ENCODE data around the gene NOLC1. TPM values are rescaled to one million over a fixed set of nuclear protein-coding genes. Genes with fewer than 3 reads are reported as not detected.

Gene NOLC1
- total RNA-seq, 1 donor from 2014 or later = 32.4 TPM

DNA sequence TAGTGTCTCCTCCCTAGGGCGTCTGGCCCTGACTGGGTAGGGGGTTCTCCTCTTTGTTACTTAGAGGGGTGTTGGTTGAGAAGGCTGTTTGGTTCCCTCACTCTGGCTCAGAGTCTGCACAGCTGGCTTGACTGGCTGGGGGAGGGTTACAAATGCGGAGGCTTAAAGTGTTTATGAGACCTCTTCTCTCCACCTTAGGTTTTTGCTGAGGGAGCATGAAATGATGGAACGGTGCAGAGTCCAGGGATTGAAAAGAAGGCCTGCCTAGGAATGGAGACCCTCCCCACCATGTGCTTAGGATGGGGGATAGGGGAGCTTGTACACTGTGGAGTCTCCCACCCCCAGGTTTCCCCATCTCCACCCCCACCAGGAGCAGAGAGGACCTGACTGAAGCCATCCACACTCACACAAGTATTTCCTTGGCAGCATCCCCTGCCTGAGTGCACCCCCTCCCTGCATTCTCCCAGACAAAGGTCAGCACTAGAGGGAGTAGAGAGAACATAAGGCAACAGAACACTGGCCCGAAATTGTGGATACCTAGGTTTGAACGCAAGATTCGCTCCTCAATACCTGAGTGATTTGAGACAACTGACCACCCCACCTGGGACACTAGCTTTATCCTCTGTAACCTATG lies 30.3 kb upstream of the NOLC1 start:
- DNase-seq = no peak

DNA sequence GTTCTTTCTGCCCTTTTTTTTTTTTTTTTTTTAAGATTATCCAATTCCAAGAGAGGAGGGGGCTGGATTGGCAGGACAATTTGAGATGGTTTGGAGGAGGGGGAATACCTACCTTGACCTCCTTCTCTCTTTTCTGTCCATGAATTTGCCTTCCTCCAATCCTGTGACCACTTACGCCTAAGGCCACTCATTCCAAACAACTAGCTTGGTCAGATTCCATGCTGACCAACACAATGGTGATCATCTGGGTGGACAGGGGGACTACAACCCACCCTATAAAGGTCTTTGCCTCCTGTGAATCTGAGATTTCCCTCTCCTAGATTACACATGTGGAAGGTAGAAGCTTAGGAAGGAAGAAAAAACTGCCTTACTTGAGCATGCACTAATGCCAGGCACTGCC lies 29.7 kb upstream of the NOLC1 start:
- no peak for DNase-seq

DNA sequence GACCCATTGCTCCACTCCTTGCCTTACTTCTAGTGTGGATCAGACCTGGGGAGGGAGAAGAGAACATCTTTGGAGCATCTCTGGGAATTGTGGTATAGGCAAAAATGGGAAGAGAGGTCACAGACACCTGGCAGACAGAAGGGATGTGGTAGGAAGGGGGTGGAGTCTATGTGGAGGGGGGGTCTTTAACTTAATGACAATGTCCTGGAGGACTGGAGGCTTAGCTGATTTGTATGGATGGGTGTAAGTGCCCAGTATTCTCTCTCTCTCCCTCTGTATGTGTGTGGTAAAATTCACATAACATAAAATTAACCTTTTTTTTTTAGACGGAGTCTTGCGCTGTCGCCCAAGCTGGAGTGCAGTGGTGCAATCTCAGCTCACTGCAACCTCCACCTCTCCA lies 29.0 kb upstream of the NOLC1 start:
- no peak for DNase-seq

DNA sequence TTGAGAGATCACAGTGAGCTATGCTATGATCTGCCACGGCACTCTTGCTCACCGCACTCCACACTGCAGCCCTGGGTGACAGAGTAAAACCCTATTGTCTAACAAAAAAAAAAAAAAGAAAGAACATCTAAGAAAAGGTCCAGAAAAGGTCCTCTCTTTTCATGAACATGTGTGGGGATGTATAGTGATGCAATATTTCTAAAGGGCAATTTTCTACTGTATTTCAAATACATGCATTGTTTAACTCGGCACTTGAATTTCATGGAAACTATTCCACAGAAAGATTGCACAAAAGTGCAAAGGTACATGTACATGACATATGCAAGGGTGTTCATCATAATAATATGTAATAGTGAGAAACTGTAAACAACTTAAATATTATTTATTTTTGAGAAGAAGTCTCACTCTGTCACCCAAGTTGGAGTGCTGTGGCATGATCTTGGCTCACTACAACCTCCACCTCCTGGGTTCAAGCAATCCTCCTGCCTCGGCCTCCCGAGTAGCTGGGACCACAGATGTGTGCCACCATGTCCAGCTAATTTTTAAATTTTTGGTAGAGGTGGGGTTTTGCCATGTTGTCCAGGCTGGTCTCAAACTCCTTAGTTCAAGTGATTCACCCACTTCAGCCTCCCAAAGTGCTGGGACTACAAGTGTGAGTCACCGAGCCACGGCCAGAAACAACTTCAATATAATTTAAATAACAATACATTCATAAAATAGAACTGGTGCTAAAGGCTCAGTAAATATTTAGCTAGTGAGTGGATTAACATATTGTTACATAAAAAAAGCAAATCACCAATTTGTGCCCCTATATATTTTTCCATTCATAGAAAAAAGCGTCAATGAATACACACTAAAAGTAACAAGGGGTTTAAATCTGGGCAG lies 20.7 kb upstream of the NOLC1 start:
- no peak for DNase-seq

DNA sequence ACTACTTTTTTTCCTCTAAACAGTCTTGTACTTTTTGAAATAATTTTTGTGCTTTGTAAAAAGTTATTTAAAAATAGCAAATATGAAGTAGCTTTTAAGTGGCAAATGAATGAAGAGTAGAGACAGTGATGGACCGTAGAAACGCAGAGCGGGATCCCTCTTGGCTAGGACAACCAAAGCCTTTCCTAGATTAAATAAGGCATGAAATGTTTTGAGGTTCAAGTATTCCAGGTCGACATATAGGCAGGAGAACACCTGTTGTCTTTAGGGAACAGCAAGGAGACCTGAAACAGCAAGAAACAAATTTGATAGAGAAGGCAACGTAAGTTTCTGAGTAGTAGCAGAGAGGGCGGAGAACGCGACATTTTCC lies 20.0 kb upstream of the NOLC1 start:
- no peak for DNase-seq

DNA sequence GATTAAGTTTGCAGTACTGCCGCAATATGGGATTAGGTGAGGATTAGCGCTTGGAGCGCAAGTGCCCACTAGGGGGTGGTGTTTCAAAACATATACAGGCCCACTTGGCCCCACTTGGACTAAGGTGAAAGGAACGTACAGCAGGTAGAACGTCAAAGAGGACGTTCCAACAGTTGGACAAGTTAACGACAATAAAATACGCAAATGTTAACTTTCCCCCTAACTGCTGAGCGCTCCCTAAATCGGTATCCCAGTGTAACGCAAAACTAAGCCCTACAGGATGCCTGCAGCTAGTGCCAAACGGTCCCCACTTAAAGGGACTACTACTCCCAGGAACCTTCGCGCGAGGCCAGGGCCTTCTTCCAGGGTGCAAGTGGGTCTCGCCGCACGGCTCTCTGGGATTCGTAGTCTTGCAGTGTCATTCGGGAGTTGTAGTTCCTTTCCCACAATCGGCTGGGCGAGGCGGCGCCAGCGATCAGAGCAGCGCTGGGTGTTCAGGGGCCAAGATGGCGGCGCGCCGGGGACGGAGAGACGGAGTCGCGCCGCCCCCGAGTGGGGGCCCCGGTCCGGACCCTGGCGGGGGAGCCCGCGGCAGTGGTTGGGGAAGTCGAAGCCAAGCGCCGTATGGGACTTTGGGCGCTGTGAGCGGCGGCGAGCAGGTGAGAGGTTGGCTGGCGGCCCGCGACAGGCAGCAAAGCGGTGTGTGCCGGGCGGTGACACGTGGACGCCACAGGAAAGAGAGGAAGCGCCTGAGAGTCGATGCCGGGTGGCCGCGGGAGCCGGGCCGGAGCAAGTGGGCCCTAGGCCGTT lies 19.4 kb upstream of the NOLC1 start, which contains the start of gene PPRC1:
PPRC1 (plus strand) TSS at position 478 of the 810 bp plus-strand sequence; CDS start at position 507, 29 bp downstream.
- DNase-seq = peak; percentile 98

DNA sequence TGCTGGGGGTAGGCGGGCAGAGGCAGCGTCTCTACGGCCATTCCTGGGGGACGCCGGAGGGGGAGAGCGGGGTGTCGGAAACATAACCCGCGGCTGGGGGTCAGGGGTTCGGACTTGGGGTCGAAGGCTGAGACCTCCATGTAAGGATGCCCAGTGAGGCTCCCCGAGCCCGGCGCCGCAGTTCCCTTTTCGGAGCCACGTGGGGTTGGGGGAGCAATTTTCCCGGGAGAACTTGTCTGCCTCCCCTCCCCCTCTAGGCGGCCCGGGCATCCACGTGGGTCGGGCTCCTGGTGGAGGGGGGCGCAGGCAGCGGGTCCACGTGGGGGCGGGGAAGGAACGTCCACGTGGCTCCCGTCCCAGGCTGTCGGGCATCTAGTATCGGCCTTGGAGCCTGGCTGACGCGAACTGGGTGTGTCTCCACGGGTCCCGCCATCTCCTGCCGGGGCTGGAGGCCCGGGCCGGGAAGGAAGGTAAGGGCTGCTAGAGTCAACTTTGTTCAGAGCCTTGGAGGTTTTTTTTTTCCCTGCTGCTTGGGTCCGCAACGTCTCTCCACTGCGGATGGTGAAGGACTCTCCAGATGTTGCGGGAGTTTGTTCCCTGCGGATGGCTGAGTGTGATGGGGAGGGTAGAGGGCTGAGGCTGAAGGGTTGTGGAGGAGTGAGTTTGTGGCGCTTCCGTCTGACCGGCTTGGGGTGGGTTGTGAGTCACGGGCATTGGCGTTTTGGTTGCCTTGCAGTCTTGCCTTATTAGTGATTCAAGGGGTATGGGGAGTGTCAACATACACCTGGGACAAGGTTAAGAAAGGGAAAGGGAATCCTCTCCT lies 18.6 kb upstream of the NOLC1 start:
- DNase-seq = peak; percentile 55

DNA sequence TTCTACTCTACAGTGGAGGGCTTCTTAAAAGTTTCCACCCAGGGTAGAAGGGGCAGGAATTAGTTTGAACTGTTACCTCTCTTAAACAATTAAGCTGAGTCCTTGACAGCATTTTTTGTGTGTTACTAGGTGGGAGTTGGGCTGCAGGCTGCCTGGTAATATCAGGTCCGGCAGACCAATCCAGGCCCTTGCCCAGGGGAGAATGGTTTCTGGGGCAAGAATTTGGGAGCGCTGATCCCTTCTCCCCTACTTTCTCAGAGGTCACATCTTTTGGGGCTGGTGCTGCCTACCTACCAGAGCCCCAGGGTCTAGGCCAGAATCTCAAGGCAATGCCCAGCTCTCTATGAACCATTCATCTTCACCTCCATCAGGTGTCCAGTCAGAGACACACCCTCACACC lies 17.8 kb upstream of the NOLC1 start:
- no peak for DNase-seq

DNA sequence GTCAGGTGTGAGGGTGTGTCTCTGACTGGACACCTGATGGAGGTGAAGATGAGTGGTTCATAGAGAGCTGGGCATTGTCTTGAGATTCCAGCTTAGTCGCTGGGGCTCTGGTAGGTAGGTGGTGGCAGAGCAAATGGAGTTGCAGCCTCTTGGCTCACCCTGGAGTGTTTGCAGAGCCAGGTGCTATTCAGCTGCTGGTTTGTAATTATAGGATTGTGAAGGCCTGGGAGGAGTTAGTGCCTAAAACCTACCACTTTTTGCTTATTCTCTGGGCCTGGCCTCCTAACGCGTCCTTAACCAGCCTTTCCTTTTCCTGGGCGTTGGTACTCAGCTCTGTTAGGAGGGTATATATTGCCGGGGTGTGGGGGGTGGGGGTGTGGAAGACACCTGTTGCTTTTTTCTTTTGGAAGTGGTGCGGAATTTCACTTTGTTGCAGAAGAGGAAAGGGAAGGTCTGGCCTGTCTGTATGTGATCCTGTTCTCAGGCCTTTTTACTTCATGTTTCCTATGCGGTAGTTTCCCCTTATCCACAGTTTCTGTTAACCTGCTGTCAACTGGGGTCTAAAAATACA lies 16.1 kb upstream of the NOLC1 start:
- DNase-seq = no peak

DNA sequence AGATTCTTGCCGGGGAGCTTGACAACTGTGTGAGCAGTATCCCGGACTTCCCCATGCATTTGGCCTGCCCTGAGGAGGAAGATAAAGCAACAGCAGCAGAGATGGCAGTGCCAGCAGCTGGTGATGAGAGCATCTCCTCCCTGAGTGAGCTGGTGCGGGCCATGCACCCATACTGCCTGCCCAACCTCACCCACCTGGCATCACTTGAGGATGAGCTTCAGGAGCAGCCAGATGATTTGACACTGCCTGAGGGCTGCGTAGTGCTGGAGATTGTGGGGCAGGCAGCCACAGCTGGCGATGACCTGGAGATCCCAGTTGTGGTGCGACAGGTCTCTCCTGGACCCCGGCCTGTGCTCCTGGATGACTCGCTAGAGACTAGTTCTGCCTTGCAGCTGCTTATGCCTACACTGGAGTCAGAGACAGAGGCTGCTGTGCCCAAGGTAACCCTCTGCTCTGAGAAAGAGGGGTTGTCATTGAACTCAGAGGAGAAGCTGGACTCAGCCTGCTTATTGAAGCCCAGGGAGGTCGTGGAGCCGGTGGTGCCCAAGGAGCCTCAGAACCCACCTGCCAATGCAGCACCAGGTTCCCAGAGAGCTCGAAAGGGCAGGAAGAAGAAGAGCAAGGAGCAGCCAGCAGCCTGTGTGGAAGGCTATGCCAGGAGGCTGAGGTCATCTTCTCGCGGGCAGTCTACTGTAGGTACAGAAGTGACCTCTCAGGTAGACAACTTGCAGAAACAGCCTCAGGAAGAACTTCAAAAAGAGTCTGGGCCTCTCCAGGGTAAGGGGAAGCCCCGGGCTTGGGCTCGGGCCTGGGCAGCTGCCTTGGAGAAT lies 12.7 kb upstream of the NOLC1 start:
- DNase-seq = no peak

DNA sequence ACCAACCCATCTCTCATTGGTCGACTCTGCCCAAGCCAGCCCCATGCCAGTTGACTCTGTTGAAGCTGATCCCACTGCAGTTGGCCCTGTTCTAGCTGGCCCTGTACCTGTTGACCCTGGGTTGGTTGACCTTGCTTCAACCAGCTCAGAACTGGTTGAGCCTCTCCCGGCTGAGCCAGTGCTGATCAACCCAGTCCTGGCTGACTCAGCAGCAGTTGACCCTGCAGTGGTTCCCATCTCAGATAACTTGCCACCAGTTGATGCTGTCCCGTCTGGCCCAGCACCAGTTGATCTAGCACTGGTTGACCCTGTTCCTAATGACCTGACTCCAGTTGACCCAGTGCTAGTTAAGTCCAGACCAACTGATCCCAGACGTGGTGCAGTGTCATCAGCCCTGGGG lies 12.0 kb upstream of the NOLC1 start:
- DNase-seq = no peak

DNA sequence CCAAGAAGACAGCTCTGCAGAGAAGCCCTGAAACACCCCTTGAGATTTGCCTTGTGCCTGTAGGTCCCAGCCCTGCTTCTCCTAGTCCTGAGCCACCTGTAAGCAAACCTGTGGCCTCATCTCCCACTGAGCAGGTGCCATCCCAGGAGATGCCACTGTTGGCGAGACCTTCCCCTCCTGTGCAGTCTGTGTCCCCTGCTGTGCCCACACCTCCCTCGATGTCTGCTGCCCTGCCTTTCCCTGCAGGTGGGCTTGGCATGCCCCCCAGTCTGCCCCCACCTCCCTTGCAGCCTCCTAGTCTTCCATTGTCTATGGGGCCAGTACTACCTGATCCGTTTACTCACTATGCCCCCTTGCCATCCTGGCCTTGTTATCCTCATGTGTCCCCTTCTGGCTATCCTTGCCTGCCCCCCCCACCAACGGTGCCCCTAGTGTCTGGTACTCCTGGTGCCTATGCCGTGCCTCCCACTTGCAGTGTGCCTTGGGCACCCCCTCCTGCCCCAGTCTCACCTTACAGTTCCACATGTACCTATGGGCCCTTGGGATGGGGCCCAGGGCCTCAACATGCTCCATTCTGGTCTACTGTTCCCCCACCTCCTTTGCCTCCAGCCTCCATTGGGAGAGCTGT lies 11.2 kb upstream of the NOLC1 start:
- no peak for DNase-seq

DNA sequence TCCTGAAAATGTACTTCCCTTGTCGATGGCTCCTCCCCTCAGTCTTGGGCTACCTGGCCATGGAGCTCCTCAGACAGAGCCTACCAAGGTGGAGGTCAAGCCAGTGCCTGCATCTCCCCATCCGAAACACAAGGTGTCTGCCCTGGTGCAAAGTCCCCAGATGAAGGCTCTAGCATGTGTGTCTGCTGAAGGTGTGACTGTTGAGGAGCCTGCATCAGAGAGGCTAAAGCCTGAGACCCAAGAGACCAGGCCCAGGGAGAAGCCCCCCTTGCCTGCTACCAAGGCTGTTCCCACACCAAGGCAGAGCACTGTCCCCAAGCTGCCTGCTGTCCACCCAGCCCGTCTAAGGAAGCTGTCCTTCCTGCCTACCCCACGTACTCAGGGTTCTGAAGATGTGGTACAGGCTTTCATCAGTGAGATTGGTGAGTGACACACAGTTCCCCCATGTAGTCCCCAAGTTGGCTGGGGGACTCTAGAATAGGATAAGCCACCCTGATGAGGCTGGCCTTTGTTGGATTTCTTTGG lies 10.5 kb upstream of the NOLC1 start:
- no peak for DNase-seq

DNA sequence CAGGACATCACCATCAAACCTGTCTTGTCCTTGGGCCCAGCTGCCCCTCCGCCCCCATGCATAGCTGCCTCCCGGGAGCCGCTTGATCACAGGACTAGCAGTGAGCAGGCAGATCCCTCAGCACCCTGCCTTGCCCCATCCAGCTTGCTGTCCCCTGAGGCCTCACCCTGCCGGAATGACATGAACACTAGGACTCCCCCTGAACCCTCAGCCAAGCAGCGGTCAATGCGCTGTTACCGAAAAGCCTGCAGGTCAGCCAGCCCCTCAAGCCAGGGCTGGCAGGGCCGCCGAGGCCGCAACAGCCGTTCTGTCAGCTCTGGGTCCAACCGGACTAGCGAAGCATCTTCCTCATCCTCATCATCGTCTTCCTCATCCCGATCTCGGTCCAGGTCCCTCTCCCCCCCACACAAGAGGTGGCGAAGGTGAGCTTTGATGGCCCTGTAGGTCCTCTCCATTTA lies 5.2 kb upstream of the NOLC1 start:
- no peak for DNase-seq

DNA sequence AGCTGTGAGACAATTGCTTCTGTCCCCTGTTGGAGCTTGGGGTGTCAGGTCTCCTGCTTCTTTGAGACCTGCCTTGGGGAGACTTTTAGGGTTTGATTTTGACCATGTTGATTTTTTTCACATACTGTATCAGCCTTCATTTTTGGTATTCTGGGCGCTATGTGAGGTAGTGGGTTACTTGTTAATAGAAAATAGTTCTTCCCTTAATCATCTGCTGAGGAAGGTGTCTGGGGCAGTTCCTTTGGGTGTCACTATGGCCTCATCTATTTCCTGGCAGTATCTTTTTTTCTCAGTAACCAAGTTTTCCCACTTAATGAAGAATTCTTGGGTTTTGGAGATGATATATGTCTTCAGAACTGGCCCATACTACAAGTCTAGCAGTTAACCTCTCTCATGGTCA lies 4.6 kb upstream of the NOLC1 start:
- no peak for DNase-seq

DNA sequence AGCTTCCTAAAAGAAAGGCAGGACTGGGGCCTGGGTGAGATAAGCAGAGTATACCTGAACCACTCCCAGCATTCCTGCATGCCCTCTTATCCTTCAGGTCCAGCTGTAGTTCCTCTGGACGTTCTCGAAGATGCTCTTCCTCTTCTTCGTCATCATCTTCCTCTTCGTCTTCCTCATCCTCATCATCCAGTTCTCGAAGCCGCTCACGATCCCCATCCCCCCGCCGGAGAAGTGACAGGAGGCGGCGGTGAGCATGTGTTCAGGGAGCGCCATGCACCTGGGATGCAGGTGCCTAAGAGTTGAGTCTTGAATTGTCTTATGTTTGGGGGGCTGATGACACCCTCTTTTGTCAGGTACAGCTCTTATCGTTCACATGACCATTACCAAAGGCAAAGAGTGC lies 3.9 kb upstream of the NOLC1 start:
- no peak for DNase-seq

DNA sequence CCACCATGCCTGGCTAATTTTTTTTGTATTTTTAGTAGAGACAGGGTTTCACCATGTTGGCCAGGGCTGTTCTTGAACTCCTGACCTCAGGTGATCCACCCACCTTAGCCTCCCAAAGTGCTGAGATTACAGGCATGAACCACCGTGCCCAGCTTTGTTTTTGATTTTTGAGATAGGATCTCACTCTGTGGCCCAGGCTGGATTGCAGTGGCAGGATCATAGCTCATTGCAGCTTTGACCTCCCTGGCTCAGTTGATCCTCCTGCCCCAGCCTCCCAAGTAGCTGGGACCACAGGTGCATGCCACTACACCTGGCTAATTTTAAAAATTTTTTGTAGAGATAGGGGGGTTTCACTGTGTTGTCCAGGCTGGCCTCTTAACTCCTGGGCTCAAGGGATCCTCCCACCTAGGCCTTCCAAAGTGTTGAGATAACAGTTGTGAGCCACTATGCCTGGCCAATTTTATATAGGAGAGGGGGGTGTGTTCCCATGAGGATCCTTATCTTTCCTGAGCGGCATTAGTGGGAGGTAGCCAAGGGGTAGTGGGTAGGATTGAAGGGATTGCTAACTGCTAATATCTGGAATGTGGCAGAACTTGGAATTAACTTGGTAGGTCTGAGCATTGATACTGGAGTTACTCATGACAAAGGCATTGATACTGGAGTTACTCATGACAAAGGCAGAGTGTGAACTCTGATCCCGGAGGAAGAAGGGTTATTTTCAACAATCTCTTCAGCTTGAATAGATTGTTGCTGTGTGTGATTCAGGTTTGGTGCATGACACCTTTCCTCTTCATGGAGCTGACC lies 1.0 kb upstream of the NOLC1 start:
- no peak for DNase-seq

DNA sequence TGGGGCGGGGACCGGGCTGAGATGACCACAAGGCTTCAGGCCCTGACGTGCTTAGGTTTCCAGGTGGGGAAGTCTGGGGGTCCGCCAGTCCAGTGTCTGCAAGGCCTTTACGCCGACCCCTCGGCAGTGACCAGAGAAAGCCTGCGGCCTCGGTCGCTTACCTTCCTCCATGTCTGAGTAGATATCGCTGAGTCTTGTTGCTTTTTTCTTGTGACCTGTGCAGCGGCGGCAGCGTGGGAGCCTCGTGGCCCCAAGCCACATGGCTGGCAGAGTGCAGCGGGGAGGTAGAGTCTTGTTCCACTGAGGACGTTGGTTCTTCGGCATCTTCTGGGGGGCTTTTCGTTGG lies 329 bp downstream of the NOLC1 start:
- DNase-seq = no peak

DNA sequence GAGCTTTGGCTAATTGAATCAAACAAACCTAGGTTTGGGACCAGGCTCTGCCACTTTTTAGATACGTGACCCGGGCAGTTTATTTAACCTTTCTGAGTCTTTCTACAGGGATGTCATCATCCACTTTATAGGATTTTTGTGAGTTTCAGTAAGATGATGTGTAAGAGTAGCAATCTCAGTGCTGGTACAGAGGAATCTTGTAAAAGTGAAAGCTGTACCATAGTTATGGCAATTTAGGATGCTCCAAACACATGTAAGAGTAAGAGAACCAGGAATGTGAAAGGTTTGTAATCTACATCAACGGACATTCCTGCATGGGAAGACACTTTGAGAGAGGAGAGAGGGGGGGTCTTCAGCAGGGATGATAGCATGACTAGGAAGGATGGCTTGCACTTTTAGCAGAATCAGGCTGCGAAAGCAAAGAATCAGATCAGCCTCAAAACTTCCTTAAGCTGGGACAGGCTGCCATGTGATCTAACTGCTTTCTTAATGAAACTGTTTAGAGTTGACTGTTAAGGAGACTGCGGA lies 968 bp downstream of the NOLC1 start:
- DNase-seq = no peak

Measured in occipital lobe (tissue), 2 donors.